GM12872 (cell line): ENCODE results near the gene KRT79.

Experiments used
- TF ChIP-seq, protein P1 (sequence below): IDR thresholded peaks from 3 replicates; pipeline ENCODE4 v1.5.1; 2011; ENCODE audit warnings: low read depth, mild to moderate bottlenecking, low read length, moderate library complexity; ENCODE audit not compliant: insufficient read depth

The KRT79 gene

DNA sequence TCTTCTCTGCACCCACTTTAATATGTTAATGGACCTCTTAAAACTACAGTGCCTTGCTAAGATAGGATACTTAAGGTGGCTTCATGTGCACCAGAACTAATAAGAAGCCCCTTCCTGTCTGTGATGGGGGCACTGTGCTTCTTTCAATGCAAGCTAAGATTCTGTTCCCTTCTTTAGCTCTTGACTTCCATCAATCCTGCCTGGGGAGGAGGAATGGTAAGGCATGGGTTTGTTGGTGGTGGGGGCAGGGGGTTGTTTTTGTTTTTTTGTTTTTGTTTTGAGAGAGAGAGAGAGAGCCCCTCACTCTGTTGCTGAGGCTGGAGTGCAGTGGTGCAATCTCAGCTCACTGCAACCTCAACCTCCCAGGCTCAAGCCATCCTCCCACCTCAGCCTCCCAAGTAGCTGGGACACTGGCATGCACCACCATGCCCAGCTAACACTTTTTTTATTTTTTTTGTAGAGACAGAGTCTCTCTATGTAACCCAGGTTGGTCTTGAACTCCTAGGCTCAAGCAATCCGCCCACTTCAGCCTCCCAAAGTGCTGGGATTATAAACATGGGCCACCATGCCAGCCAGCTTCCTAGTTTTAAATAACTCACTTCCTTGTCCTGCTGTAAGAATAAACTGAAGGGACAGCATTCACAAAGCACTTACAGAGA lies 33.7 kb downstream of the KRT79 start:
- TF ChIP-seq, protein P1, sequence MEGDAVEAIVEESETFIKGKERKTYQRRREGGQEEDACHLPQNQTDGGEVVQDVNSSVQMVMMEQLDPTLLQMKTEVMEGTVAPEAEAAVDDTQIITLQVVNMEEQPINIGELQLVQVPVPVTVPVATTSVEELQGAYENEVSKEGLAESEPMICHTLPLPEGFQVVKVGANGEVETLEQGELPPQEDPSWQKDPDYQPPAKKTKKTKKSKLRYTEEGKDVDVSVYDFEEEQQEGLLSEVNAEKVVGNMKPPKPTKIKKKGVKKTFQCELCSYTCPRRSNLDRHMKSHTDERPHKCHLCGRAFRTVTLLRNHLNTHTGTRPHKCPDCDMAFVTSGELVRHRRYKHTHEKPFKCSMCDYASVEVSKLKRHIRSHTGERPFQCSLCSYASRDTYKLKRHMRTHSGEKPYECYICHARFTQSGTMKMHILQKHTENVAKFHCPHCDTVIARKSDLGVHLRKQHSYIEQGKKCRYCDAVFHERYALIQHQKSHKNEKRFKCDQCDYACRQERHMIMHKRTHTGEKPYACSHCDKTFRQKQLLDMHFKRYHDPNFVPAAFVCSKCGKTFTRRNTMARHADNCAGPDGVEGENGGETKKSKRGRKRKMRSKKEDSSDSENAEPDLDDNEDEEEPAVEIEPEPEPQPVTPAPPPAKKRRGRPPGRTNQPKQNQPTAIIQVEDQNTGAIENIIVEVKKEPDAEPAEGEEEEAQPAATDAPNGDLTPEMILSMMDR = no peak

- TF ChIP-seq, protein P1 = no peak
Observed at GRCh38 chr12:52799505-52800211, 34.5 kb downstream of the KRT79 start.

DNA sequence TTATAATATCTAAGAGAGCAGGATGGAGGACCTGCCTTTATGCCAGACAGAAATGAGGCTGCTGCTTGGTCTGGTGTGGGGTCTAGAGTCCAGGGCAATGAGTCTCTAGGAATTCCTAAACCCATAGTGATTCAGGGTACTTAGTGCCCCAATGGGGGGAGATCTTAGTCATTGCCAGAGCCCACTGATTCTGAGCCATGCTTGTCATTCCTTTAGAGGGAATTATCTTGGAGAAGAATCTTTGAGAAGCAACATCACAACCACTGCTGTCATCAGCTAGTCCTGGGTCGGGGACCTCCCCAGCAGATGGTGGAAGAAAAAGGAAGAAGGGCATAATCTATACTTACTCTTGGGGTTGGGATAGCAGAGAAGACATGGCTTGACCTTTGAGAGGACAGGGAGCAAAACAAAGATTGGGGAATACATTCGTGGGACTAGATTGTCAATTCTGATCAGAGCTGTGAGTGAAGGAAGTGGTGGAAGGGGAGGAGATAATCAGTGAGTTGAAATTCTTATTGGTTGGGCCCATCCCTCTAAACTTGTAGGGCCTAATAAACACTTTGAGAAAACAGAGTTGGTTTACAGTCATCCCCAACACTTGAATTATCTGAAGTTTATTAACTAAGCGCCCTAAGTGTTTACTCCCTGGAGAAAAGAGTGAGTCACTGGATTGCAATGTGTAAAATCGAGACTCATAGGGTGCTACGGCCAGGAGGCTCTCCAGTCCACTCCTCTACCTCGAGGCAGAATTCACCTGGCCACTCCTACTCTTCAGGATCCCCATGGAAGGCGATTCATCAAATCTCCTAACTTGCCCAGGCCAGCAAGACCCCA lies 35.2 kb downstream of the KRT79 start:
- TF ChIP-seq, protein P1 = no peak

DNA sequence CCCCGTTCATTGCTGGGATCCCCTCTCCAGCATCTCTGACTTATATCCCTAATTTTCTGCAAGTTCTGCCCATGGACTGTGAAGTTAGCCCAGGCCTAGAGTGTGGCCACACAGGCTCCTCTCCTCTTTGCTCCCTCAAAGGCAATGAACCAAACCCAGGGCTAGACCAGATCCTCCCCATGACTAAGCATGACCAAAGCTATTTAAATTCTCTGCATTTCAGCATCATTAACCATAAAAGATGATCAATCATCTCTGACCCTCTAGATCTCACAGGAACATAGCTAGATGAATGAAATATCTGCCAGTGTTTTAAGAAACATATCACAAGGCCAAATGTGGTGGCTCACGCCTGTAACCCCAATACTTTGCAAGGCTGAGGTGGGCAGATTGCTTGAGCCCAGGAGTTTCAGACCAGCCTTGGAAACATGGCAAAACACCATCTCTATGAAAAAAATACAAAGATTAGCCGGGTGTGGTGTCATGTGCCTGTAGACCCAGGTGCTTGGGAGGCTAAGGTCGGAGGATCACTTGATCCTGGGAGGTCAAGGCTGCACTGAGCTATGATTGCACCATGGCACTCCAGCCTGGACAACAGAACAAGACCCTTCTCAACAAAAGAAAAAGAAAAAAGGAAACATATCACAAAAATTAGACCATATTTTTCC lies 36.0 kb downstream of the KRT79 start:
- TF ChIP-seq, protein P1 = no peak

DNA sequence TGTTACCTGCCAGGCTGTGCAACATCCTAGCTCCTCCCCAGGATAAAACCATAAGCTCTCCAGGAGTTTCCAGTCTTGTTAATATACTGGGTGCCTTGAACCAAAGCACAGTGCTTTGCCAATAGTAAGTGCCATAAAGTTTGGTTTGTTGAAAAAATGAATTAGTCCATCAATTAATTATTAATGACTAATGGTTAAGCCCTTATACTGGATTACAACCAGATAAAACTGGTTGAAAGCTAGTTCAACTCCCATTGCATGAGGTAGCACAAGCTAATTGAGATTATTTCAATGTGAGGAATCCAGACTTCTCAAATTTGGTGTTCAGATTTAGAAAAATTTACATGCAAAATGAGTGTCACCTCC lies 36.6 kb downstream of the KRT79 start:
- TF ChIP-seq, protein P1 = no peak

GRCh38 chr12:52796839-52797528 lies 37.1 kb downstream of the KRT79 start:
- TF ChIP-seq, protein P1 = no peak
